OCI-M2 (cell line): ENCODE data around the gene QKI.

Experiments
- DNase-seq: peaks from one replicate; lab custom pipeline; 2025; ENCODE audit not compliant: unreplicated experiment; lab: John Stamatoyannopoulos, UW

Gene QKI

GRCh38 chr6:163390770-163391169 lies 23.7 kb upstream of the QKI start:
- no peak for DNase-seq

- DNase-seq = no peak
Measured at GRCh38 chr6:163391985-163392384, 22.5 kb upstream of the QKI start.

- no peak for DNase-seq
Measured at GRCh38 chr6:163392533-163392932, 22.0 kb upstream of the QKI start.

- DNase-seq = no peak
Measured at GRCh38 chr6:163393923-163394322, 20.6 kb upstream of the QKI start.

- no peak for DNase-seq
Measured at GRCh38 chr6:163394659-163395058, 19.9 kb upstream of the QKI start.

- DNase-seq = no peak
Measured at GRCh38 chr6:163395122-163395830, 19.2 kb upstream of the QKI start.

GRCh38 chr6:163395831-163396185 lies 18.7 kb upstream of the QKI start:
- no peak for DNase-seq

GRCh38 chr6:163397326-163397725 lies 17.2 kb upstream of the QKI start:
- DNase-seq = no peak

GRCh38 chr6:163398115-163398514 lies 16.4 kb upstream of the QKI start:
- no peak for DNase-seq

GRCh38 chr6:163398815-163399214 lies 15.7 kb upstream of the QKI start:
- no peak for DNase-seq

GRCh38 chr6:163400509-163400908 lies 14.0 kb upstream of the QKI start:
- DNase-seq = no peak

GRCh38 chr6:163401039-163401885 lies 13.3 kb upstream of the QKI start:
- no peak for DNase-seq

- no peak for DNase-seq
Measured at GRCh38 chr6:163402616-163403015, 11.9 kb upstream of the QKI start.

GRCh38 chr6:163404825-163405265 lies 9.7 kb upstream of the QKI start:
- DNase-seq = no peak

GRCh38 chr6:163405412-163406309 lies 8.9 kb upstream of the QKI start:
- DNase-seq = no peak

GRCh38 chr6:163406366-163406765 lies 8.2 kb upstream of the QKI start:
- no peak for DNase-seq

- DNase-seq = no peak
Measured at GRCh38 chr6:163406830-163407229, 7.7 kb upstream of the QKI start.

- DNase-seq = no peak
Measured at GRCh38 chr6:163408352-163408991, 6.0 kb upstream of the QKI start.

GRCh38 chr6:163409712-163410111 lies 4.8 kb upstream of the QKI start:
- DNase-seq = no peak

- DNase-seq = no peak
Measured at GRCh38 chr6:163412341-163412740, 2.2 kb upstream of the QKI start.

- DNase-seq = no peak
Measured at GRCh38 chr6:163412801-163413344, 1.6 kb upstream of the QKI start.
